Hepatocyte (in vitro differentiated cells): Measurements from ENCODE around the gene MMP26. TPM values are rescaled to one million over a fixed set of nuclear protein-coding genes. Genes with fewer than 3 reads are reported as not detected.

Experiments used
- DNase-seq: peaks from one replicate; pipeline ENCODE4 v3.0.0-alpha.2; 2016; ENCODE audit warnings: low spot score
- H2AFZ ChIP-seq: fragments of 200-600 bp; sonication (generic); 2 replicates; pipeline ENCODE4 v1.6.0; 2016; ENCODE audit warnings: antibody characterized with exemption, mild to moderate bottlenecking
- H3K27ac ChIP-seq: fragments of 200-600 bp; sonication (generic); 2 replicates; pipeline ENCODE4 v1.5.1; 2016; ENCODE audit warnings: mild to moderate bottlenecking
- H3K27me3 ChIP-seq: fragments of 200-600 bp; sonication (generic); 2 replicates; pipeline ENCODE4 v1.6.1; 2016
- H3K36me3 ChIP-seq: fragments of 200-600 bp; sonication (generic); replicated peaks from 2 replicates; pipeline ENCODE4 v1.5.1; 2016; ENCODE audit warnings: low read depth; ENCODE audit not compliant: insufficient read depth
- H3K4me1 ChIP-seq: fragments of 200-600 bp; sonication (generic); 2 replicates; pipeline ENCODE4 v1.5.1; 2016; ENCODE audit warnings: mild to moderate bottlenecking, moderate library complexity; ENCODE audit not compliant: insufficient read depth
- H3K4me2 ChIP-seq: fragments of 200-600 bp; sonication (generic); 2 replicates; pipeline ENCODE4 v1.6.0; 2016
- H3K4me3 ChIP-seq: fragments of 200-600 bp; sonication (generic); 2 replicates; pipeline ENCODE4 v1.5.1; 2016; ENCODE audit warnings: mild to moderate bottlenecking
- H3K79me2 ChIP-seq: fragments of 200-600 bp; sonication (generic); 2 replicates; pipeline ENCODE4 v1.6.0; 2017; ENCODE audit warnings: mild to moderate bottlenecking
- H3K9me2 ChIP-seq: fragments of 200-600 bp; sonication (generic); replicated peaks from 2 replicates; pipeline ENCODE4 v1.6.0; 2017; ENCODE audit warnings: mild to moderate bottlenecking; ENCODE audit not compliant: insufficient read depth
- H3K9me3 ChIP-seq: fragments of 200-600 bp; sonication (generic); 2 replicates; pipeline ENCODE4 v1.5.1; 2016; ENCODE audit warnings: low read depth, mild to moderate bottlenecking
- H4K20me1 ChIP-seq: fragments of 200-600 bp; sonication (generic); 2 replicates; pipeline ENCODE4 v1.6.0; 2016; ENCODE audit warnings: mild to moderate bottlenecking; ENCODE audit not compliant: insufficient read depth, poor library complexity, severe bottlenecking
- CTCF ChIP-seq: fragments of 200-600 bp; sonication (generic); IDR thresholded peaks from 2 replicates; pipeline ENCODE4 v1.5.1; 2016; ENCODE audit warnings: antibody characterized with exemption, mild to moderate bottlenecking; ENCODE audit not compliant: poor library complexity
- EZH2 ChIP-seq: fragments of 200-600 bp; sonication (generic); IDR thresholded peaks from 2 replicates; pipeline ENCODE4 v1.6.1; 2016; ENCODE audit warnings: antibody characterized with exemption, mild to moderate bottlenecking, borderline replicate concordance
- EZH2phosphoT487 ChIP-seq: fragments of 200-600 bp; sonication (generic); IDR thresholded peaks from one replicate; pipeline ENCODE4 v1.6.1; 2018; ENCODE audit warnings: antibody characterized with exemption, mild to moderate bottlenecking, low read depth, moderate library complexity; ENCODE audit not compliant: unreplicated experiment, severe bottlenecking
- WGBS: methylation state at CpG from one replicate; pipeline ENCODE4 v1.1.6; 2016; ENCODE audit warnings: low lambda C conversion rate; ENCODE audit errors: missing lambda C conversion rate; 5-methylcytosine and 5-hydroxymethylcytosine counted together
- polyA plus RNA-seq: library from polyadenylated mRNA; unstranded; fragments of >200 nt; fragmentation: Nextera tagmentation; extraction: Ambion mirVana; gene quantifications from 2 replicates; pipeline ENCODE4 v1.2.1, GENCODE V29; 2016
- total RNA-seq: library from RNA; depleted of rRNA; stranded (reverse); fragments of >200 nt; gene quantifications from 2 replicates; pipeline ENCODE4 v1.2.3, GENCODE V29; 2014

Gene MMP26
- not detected in 2 replicates for total RNA-seq
- polyA plus RNA-seq, result not detected in 2 replicates

- DNase-seq, result no peak
- no peak within 1 kb of the TSS for H3K27ac ChIP-seq
- no peaks in the 10 kb centered on the region for H3K4me1 ChIP-seq
- H3K9me3 ChIP-seq, result no peaks in the 10 kb centered on the region
- WGBS, result 10% methylated on average over 5 of the region's 5 CpGs
- no peak within 1 kb of the TSS for H3K4me3 ChIP-seq
- H2AFZ ChIP-seq, result peak within 1 kb of the TSS; percentile 14
- no peaks in the 10 kb centered on the region for H3K79me2 ChIP-seq
- H3K27me3 ChIP-seq, result no peaks in the 10 kb centered on the region
- no peaks in the 10 kb centered on the region for H3K9me2 ChIP-seq
- TF ChIP-seq EZH2phosphoT487 (no peak), CTCF (no peak), EZH2 (no peak)
- H3K36me3 ChIP-seq, result no peaks in the 10 kb centered on the region
- H4K20me1 ChIP-seq, result no peaks in the 10 kb centered on the region
- H3K4me2 ChIP-seq, result peak within 1 kb of the TSS; percentile 37
Observed at GRCh38 chr11:4704054-4704789, at the start of gene MMP26. MMP26 (plus strand) TSS chr11:4704784.

- Histone ChIP-seq H3K27me3 (no peaks in the 10 kb centered on the region), H3K9me2 (no peaks in the 10 kb centered on the region), H3K4me1 (peaks cover 7% of the 10 kb centered on the region), H3K79me2 (no peaks in the 10 kb centered on the region), H3K4me3 (no peak overlapping the region), H2AFZ (peak overlapping the region; percentile 50), H3K27ac (peak overlapping the region; percentile 56), H3K4me2 (peak overlapping the region; percentile 66), H3K36me3 (no peaks in the 10 kb centered on the region), H4K20me1 (no peaks in the 10 kb centered on the region), H3K9me3 (no peaks in the 10 kb centered on the region)
- no peak for DNase-seq
- TF ChIP-seq CTCF, result no peak
- TF ChIP-seq EZH2phosphoT487, result no peak
- no peak for TF ChIP-seq EZH2
- WGBS, result 58% methylated on average over 5 of the region's 5 CpGs
Observed at GRCh38 chr11:4658629-4659445, 45.7 kb upstream of the MMP26 start.

- H3K9me2 ChIP-seq, result no peaks in the 10 kb centered on the region
- H3K27ac ChIP-seq, result no peak overlapping the region
- H3K9me3 ChIP-seq, result no peaks in the 10 kb centered on the region
- H4K20me1 ChIP-seq, result no peaks in the 10 kb centered on the region
- H3K4me3 ChIP-seq, result no peak overlapping the region
- H3K36me3 ChIP-seq, result no peaks in the 10 kb centered on the region
- 80% methylated on average over 6 of the region's 6 CpGs for WGBS
- no peaks in the 10 kb centered on the region for H3K27me3 ChIP-seq
- no peak overlapping the region for H3K4me2 ChIP-seq
- peaks cover 7% of the 10 kb centered on the region for H3K4me1 ChIP-seq
- TF ChIP-seq CTCF (no peak), EZH2phosphoT487 (no peak), EZH2 (no peak)
- DNase-seq, result no peak
- H3K79me2 ChIP-seq, result no peaks in the 10 kb centered on the region
- H2AFZ ChIP-seq, result no peak overlapping the region
Observed at GRCh38 chr11:4662876-4663275, 41.7 kb upstream of the MMP26 start.
